HK-2 (cell line): Measurements from ENCODE around the gene PREX1.

Experiments used
- DNase-seq: peaks from one replicate; pipeline ENCODE4 v3.0.0-alpha.2; 2018; ENCODE audit not compliant: unreplicated experiment

PREX1 gene

DNA sequence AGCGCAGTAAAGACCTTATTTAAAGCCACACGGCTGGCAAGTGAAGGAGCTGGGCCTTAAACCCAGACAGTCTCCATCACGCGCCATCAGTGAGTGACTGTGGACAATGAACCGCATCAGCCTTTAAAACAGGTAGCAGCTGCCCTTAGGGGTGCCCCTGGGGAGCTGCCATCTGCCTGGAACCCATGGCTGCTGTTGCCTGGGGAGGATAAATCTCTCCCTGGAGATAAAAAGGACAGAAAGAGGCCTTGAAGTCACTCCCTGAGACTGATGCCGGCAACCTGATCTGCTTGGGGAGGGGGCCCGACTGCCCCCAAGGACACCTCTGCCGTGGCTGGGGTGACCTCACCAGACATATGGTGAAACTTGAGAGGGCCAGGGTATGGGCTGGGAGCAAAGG lies 73.5 kb downstream of the PREX1 start:
- DNase-seq = no peak

- no peak for DNase-seq
Measured at GRCh38 chr20:48752963-48753362, 74.8 kb downstream of the PREX1 start.

DNA sequence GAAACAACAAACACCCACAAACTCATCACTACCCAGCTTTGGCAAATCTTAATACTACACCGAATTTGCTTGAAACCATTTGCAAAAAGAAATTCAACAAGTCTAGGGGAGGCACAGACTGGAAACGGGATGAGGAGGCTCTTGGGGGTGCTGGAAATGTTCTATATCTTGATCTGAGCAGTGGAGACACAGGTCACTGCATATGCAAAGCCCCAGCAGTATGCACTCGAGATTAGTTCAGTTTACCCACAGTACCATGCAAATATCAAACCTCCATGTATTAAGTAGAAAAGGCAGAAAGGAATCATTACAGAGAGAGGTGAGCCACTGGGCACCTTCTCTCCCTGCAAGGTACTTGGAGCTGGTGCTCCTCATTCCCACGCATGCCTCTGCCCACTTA lies 75.9 kb downstream of the PREX1 start:
- DNase-seq = no peak

- DNase-seq = no peak
Measured at GRCh38 chr20:48750941-48751635, 76.7 kb downstream of the PREX1 start.

DNA sequence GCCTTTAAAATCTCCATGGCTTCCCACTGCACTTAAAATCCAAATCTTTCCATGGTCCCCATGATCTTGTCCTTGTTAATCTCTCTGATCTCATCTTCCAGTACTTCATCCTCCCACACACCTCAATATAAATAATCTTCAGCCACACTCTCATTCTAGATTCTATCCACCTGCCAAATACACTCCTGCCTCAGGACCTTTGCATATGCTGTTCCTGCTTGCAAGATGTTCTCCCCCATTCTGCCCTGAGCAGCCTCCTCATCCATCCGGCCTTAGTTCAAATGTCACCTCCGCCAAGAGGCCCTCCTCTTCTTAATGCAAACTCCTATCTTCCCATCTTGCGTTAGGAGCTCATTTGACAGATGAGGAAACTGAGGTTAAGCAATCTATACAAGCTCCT lies 77.4 kb downstream of the PREX1 start:
- no peak for DNase-seq

- DNase-seq = no peak
Measured at GRCh38 chr20:48749437-48749836, 78.4 kb downstream of the PREX1 start.

DNA sequence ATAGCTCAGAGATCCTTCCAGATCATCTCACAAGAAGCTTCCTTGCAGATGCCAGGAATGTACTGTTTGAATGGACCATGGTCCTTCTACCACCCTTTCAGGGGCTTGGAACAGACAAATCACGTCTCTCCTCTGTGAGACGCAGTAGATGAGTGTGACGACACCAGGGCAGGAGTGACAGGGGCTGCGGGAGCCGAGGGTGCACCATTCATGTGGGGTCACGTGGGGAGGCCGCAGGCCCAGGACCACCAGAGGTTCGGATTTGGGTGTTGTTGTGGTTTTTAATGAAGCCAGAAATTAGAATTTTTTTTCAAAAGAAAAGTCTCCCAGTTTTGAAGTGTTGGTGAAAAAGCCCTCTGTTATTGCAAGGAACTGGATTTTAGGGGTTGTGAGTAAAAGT lies 79.2 kb downstream of the PREX1 start:
- DNase-seq = no peak

DNA sequence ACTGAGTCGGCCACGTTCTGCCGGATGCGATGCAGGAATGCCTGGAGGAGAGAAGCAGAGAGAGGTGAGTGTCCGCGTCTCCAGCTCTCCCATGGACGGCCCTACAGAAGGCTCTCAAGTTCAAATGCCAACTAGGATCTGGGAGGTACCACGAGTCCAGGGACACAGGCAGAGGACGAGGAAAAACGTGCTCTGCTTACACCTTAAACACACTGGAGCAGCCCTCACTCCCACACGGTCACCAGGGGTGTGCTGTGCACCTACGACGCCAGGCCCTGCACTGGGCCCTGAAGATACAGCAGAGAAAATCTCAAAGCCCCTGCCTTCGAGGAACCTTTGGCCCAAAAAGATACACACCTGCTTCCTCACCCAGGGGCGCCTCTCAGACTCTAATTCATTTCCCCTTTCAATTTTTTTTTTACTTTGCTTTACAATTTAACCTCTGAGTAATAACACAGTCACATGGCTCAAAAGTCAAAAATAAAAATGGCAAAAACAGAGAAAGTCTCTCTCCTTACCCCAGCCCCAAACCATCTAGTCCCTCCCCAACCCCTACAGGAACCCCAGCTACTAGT lies 79.9 kb downstream of the PREX1 start:
- no peak for DNase-seq

- DNase-seq = no peak
Measured at GRCh38 chr20:48745330-48745729, 82.5 kb downstream of the PREX1 start.

GRCh38 chr20:48744515-48744914 lies 83.3 kb downstream of the PREX1 start:
- DNase-seq = no peak

DNA sequence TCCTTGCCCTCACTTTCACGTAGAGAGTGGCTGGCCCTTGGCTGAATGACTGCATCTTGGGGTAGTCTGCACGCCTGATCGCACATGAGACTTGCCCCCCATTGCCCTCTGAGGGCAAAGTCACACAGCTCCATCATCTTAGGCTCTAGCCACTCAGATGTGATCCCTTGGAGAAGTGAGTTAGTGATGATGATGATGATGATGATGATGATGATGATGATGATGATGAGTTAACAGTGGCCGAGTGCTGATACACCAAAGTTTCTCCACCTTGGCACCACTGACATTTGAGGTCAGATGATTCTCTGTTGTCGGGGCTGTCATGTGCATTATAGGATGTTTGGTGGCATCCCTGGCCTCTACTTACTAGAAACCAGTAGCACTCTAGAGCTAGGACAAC lies 84.0 kb downstream of the PREX1 start:
- DNase-seq = no peak

- no peak for DNase-seq
Measured at GRCh38 chr20:48742912-48743680, 84.7 kb downstream of the PREX1 start.

DNA sequence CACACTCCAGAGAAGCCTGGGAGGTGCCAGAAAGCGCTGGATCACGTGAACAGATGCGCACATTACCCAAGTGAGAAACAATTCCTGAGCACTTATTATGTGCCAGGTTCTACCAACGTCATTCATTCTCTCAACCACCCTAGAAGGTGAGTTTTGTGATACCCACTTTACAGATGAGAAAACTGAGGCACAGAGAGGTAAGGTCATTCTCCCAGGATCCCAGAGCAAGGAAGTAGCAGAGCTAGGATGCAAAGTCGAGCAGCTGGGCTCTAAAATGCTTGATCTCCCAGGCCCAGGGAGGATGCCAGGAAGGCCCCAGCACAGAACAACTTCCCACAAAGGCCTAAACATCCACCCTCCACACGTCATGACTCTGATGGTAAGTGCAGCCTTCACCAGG lies 85.6 kb downstream of the PREX1 start:
- no peak for DNase-seq

DNA sequence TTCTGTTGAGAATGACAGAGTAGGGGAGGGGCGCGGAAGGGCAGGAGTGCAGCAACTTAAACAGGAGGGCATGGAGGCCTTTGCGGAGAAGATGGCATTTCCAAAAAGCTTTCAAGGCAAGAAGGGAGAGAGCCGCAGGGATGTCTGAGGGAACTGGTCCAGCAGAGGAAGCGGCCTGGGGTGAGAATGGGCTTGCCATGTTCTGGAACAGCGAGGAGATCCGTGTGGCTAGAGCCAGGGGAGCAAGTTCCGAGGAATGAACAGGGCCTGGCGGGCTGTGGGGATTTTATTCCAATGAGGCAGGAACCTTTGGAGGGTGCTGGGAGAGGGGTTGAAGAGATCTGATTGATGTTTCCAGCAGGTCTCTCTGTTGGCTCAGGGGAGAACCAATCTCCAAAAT lies 86.1 kb downstream of the PREX1 start:
- DNase-seq = no peak

DNA sequence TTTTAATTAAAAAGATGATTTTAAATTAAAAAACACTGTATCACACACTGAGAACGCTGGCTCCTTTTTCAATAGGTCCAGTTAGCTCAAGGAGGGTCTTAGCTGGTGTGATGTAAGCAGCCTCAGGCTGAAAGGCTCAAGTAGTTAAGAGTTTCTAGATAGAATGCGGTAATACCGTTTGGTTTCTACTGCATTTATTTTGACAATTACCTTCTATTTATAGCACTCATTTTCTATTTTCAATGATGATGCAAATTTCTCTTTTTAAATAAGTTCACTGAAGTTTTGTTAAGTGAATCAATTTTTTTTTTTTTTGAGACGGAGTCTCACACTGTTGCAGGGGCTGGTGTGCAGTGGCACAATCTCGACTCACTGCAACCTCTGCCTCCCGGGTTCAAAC lies 87.1 kb downstream of the PREX1 start:
- DNase-seq = no peak

DNA sequence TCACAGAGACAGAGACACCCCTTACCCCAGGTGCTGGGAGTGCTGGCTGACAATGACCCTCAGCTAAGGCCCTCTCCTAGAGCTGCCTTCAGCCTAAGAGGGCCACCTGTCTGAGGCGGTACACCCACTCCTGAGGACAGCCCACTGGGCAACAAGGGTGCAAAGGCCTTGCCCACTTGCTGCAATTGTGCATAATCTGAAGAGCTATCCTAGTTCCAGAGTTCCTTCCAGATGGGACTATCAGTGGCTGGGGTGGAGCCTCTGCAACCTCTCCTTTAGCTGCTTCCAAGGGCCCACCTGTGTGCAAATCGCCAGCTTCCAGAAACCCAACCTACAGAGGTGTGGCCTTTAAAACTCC lies 87.5 kb downstream of the PREX1 start:
- DNase-seq = no peak

DNA sequence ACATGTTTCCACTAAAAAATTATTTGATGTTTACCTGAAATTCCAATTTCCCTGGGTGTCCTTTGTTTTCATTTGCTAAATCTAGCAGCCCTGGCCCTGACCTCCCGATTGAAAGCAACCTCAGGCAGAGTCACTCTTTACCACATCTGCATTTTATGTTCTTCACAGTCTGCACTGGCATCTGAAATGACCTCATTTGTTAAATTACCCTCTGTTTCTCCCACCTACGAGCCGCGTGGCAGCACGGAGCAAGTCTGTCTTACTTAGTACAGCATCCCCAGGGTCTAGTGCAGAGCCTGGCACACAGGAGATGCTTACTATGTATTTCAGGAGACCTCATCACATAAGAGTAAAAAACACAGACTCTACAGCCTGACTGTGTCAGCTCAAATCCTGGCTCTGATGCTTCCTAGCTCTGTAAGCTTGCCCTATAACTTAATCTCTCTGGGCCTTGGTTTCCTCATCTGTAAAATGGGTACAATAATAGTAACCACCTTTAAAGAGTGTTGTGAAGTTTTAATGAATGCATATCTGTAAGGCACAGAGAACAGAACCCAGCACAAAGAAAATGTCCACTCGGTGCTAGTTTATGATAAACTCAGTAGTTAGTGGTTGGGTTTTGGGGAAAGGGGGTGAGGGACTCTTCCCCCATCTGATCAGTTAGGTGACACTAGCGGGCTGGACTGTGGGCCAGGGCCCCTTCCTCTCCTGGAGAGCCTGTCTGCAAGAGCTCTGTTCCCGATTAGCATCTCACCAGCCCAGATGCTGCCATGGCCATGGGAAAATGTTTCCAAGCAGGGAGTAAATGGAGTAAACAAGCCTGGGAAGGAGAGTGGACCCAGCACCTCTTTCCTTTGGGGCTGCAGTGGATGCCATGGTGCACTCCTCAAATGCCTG lies 88.2 kb downstream of the PREX1 start:
- DNase-seq = no peak

DNA sequence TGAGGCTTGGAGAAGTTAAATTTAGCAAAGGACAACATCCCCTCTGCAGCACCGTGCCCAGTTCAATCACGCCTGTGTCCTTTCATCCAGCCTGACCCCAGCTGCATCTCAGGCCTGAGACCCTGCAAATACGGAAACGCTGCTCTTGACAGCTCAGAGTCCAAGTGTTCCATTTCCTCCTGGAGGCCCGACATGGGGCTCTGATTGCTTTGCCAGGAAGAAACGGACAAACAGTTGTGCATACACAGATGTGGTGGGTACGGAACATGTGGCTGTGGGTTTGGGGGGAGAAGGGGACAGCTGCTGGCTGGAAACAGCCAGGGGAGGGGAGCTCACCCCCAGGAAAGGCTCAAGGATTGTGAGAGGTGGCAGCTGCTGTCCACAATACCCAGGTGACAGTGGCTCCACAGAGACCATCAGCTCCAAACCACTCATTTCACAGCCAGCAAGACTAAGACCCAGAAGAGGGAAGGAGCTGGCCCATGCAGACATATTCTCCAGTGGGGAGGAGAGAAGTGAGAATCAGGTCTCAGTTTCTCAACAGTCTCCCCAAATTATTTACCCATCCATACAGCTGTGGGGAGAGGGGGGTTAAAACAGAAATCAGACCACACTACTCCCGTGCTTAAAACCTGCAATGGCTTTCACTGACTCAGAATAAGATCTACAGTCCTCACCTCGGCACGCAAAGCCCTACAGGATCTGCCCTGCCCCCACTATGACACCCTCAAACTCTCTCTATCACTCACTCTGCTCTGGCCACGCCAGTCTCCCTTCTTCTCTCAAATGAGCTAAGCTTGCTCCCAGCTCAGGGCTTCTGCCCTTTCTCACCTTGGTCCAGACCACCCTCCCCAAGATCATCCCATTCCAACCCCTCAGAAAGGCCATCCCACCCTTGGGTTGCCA lies 89.1 kb downstream of the PREX1 start:
- DNase-seq = no peak

GRCh38 chr20:48738094-48738398 lies 89.8 kb downstream of the PREX1 start:
- no peak for DNase-seq

GRCh38 chr20:48737434-48738093 lies 90.2 kb downstream of the PREX1 start:
- no peak for DNase-seq

DNA sequence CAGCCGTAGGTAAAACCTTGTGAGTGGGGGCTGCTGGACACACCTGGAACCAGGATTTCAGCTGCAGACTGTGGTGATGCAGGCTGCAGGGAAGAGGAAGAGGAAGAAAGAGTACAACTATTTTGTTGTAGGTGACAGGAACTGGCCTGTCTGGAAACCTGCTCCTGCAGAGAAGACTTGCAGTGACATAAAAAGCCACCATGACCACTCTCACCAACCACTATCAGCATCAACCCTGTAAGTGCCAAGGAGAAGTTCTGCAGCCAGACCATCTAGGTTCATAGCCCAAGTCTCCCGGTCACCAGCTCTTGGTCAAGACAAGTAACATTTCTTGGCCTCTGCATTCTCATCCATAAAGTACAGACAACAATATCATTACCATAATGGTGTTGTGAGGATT lies 91.2 kb downstream of the PREX1 start:
- no peak for DNase-seq
